Trophoblast cell (in vitro differentiated cells and primary cell): ENCODE results near the gene CD200.

Source experiments
- DNase-seq, 2 donors: peaks; one replicate each; pipeline ENCODE4 v3.0.0-alpha.2; 2016
- H2AFZ ChIP-seq: 2 replicates; pipeline ENCODE4 v1.6.1; 2013; ENCODE audit warnings: low read length, moderate library complexity, mild to moderate bottlenecking; ENCODE audit not compliant: insufficient read depth, poor library complexity
- H2AK5ac ChIP-seq: 2 replicates; pipeline ENCODE4 v1.6.1; 2013; ENCODE audit warnings: mild to moderate bottlenecking, low read length
- H2BK120ac ChIP-seq: 2 replicates; pipeline ENCODE4 v1.6.1; 2013; ENCODE audit warnings: low read length, mild to moderate bottlenecking, moderate library complexity; ENCODE audit not compliant: insufficient read depth, poor library complexity
- H2BK12ac ChIP-seq: 2 replicates; pipeline ENCODE4 v1.6.1; 2013; ENCODE audit warnings: mild to moderate bottlenecking, low read length, moderate library complexity
- H2BK5ac ChIP-seq: 2 replicates; pipeline ENCODE4 v1.6.1; 2013; ENCODE audit warnings: low read length, low read depth, moderate library complexity, mild to moderate bottlenecking; ENCODE audit not compliant: poor library complexity
- H3K14ac ChIP-seq: 2 replicates; pipeline ENCODE4 v1.6.1; 2013; ENCODE audit warnings: mild to moderate bottlenecking, low read length
- H3K18ac ChIP-seq: 2 replicates; pipeline ENCODE4 v1.6.1; 2013; ENCODE audit warnings: mild to moderate bottlenecking, low read length
- H3K23ac ChIP-seq: 2 replicates; pipeline ENCODE4 v1.6.1; 2013; ENCODE audit warnings: low read length
- H3K27ac ChIP-seq: 2 replicates; pipeline ENCODE4 v1.5.1; 2013; ENCODE audit warnings: low read depth, mild to moderate bottlenecking, inconsistent platforms, low read length, moderate library complexity
- H3K27me3 ChIP-seq: 2 replicates; pipeline ENCODE4 v1.6.1; 2013; ENCODE audit warnings: inconsistent platforms, mild to moderate bottlenecking, low read length, moderate library complexity; ENCODE audit not compliant: insufficient read depth
- H3K36me3 ChIP-seq, 2 experiments: 1 replicate in 1 of 2; 2 replicates in 1 of 2; pipeline ENCODE4 v1.6.1; 2013; ENCODE audit warnings: low read length in 2 of 2, mild to moderate bottlenecking in 2 of 2, moderate library complexity in 1 of 2; ENCODE audit not compliant: insufficient read depth in 2 of 2, control insufficient read depth in 1 of 2
- H3K4ac ChIP-seq: 2 replicates; pipeline ENCODE4 v1.6.1; 2013; ENCODE audit warnings: low read depth, mild to moderate bottlenecking, low read length, moderate library complexity
- H3K4me1 ChIP-seq, 2 experiments: 1 replicate in 1 of 2; 2 replicates in 1 of 2; pipeline ENCODE4 v1.6.1; 2013; ENCODE audit warnings: low read length in 2 of 2, mild to moderate bottlenecking in 2 of 2, moderate library complexity in 1 of 2; ENCODE audit not compliant: insufficient read depth in 2 of 2, control insufficient read depth in 1 of 2
- H3K4me2 ChIP-seq: 2 replicates; pipeline ENCODE4 v1.6.1; 2013; ENCODE audit warnings: inconsistent platforms, mild to moderate bottlenecking, low read length, moderate library complexity
- H3K4me3 ChIP-seq: 2 replicates; pipeline ENCODE4 v1.5.1; 2013; ENCODE audit warnings: mild to moderate bottlenecking, low read depth, low read length, inconsistent platforms
- H3K79me1 ChIP-seq: one replicate; pipeline ENCODE4 v1.6.1; 2013; ENCODE audit warnings: low read length
- H3K79me2 ChIP-seq: 2 replicates; pipeline ENCODE4 v1.6.1; 2013; ENCODE audit warnings: low read length, mild to moderate bottlenecking; ENCODE audit not compliant: control insufficient read depth, insufficient read depth, poor library complexity
- H3K9ac ChIP-seq: 2 replicates; pipeline ENCODE4 v1.6.1; 2013; ENCODE audit warnings: mild to moderate bottlenecking, low read length
- H3K9me3 ChIP-seq: 2 replicates; pipeline ENCODE4 v1.6.1; 2013; ENCODE audit warnings: low read depth, mild to moderate bottlenecking, control low read depth, inconsistent platforms, low read length; ENCODE audit not compliant: insufficient read depth
- H4K12ac ChIP-seq: 2 replicates; pipeline ENCODE4 v1.6.1; 2013; ENCODE audit warnings: low read depth, mild to moderate bottlenecking, low read length, moderate library complexity
- H4K8ac ChIP-seq: 2 replicates; pipeline ENCODE4 v1.6.1; 2013; ENCODE audit warnings: low read depth, mild to moderate bottlenecking, low read length, moderate library complexity
- H4K91ac ChIP-seq: one replicate; pipeline ENCODE4 v1.6.1; 2013; ENCODE audit warnings: low read depth, mild to moderate bottlenecking, low read length, moderate library complexity
- WGBS: extraction: QIAGEN DNeasy Blood & Tissue Kit; methylation state at CpG from one replicate; pipeline ENCODE4 v1.1.7; 2013; ENCODE audit warnings: missing lambda C conversion rate; ENCODE audit not compliant: insufficient read length, insufficient coverage; ENCODE audit errors: extremely low coverage; 5-methylcytosine and 5-hydroxymethylcytosine counted together

The CD200 gene

DNA sequence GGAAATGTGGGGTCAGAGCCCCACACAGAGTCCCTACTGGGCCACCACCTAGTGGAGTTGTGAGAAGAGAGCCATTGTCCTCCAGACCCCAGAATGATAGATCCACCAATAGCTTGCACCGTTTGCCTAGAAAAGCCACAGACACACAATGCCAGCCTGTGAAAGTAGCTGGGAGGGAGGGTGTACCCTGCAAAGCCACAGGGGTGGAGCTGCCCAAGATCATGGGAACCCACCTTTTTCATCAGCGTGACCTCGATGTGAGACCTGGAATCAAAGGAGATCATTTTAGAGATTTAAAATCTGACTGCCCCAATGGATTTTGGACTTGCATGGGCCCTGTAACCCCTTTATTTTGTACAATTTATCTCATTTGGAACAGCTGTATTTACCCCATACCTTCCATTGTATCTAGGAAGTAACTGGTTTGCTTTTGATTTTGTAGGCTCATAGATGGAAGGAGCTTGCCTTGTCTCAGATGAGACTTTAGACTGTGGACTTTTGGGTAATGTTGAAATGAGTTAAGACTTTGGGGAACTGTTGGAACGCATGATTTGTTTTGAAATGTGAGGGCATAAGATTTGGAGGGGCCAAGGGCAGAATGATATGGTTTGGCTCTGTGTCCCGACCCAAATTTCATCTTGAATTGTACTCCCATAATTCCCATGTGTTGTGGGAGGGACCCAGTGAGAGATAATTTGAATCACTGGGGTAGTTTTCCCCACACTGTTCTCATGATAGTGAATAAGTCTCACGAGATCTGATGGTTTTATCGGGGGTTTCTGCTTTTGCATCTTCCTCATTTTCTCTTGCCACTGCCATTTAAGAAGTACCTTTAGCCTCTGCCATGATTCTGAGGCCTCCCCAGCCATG, 49.0 kb downstream of the CD200 start:
- no peak overlapping the region for H2BK120ac ChIP-seq
- peaks cover 2 to 6% of the 10 kb centered on the region in 2 experiments for H3K4me1 ChIP-seq
- H4K8ac ChIP-seq: no peak overlapping the region
- no peaks in the 10 kb centered on the region for H3K9me3 ChIP-seq
- no peak overlapping the region for H4K12ac ChIP-seq
- WGBS: no CpG with 5 or more reads among the region's 7 CpGs
- no peak overlapping the region for H2AK5ac ChIP-seq
- H3K4me2 ChIP-seq: no peak overlapping the region
- H2AFZ ChIP-seq: no peak overlapping the region
- H3K79me2 ChIP-seq: peaks cover 2% of the 10 kb centered on the region
- no peak overlapping the region for H2BK5ac ChIP-seq
- no peak for DNase-seq
- H3K14ac ChIP-seq: no peak overlapping the region
- no peak overlapping the region for H4K91ac ChIP-seq
- H3K36me3 ChIP-seq: no peaks in the 10 kb centered on the region
- no peak overlapping the region for H3K18ac ChIP-seq
- H3K4ac ChIP-seq: no peak overlapping the region
- H3K9ac ChIP-seq: no peak overlapping the region
- no peaks in the 10 kb centered on the region for H3K27me3 ChIP-seq
- H3K4me3 ChIP-seq: no peak overlapping the region
- H3K27ac ChIP-seq: no peak overlapping the region
- H3K79me1 ChIP-seq: peaks cover 13% of the 10 kb centered on the region
- no peak overlapping the region for H3K23ac ChIP-seq
- no peak overlapping the region for H2BK12ac ChIP-seq

GRCh38 chr3:112382543-112383160, 49.7 kb downstream of the CD200 start:
- Histone ChIP-seq H3K9me3 (no peaks in the 10 kb centered on the region), H4K8ac (no peak overlapping the region), H3K79me2 (peaks cover 2% of the 10 kb centered on the region), H3K36me3 (no peaks in the 10 kb centered on the region), H3K9ac (no peak overlapping the region), H2AFZ (no peak overlapping the region), H3K4ac (no peak overlapping the region), H3K14ac (no peak overlapping the region), H2BK120ac (no peak overlapping the region), H3K27ac (no peak overlapping the region), H4K12ac (no peak overlapping the region), H2AK5ac (no peak overlapping the region), H3K79me1 (peaks cover 13% of the 10 kb centered on the region), H3K18ac (no peak overlapping the region), H3K27me3 (no peaks in the 10 kb centered on the region), H2BK5ac (no peak overlapping the region), H3K23ac (peak overlapping the region; percentile 89), H3K4me3 (no peak overlapping the region), H2BK12ac (no peak overlapping the region), H3K4me1 (peaks cover 2 to 6% of the 10 kb centered on the region in 2 experiments), H3K4me2 (no peak overlapping the region), H4K91ac (no peak overlapping the region)
- no peak for DNase-seq
- WGBS: no CpG with 5 or more reads among the region's 7 CpGs

DNA sequence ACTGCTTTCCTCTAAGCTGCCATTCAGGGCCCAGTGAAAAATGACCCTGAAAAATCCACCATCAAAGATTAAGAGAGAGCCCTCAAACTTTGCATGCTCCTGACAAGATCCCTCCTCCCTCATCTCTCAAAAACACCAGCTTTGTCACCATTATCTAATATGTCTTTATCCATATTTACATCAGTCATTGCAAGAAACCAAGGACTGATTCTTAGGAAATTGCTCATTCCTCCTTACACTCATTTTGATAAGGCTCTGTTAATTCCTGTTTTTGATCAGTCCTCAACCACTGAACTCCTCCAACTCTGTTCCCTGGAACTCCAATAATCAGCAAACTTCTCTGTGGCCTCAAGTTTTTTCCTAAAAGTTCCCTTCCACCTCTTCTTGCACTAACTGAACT, 51.8 kb downstream of the CD200 start:
- Histone ChIP-seq H3K23ac (no peak overlapping the region), H3K18ac (no peak overlapping the region), H3K36me3 (no peaks in the 10 kb centered on the region), H3K9ac (no peak overlapping the region), H2AFZ (no peak overlapping the region), H3K79me1 (peaks cover 2% of the 10 kb centered on the region), H2BK5ac (no peak overlapping the region), H3K27ac (no peak overlapping the region), H3K14ac (no peak overlapping the region), H3K4me3 (no peak overlapping the region), H3K4me1 (no peaks in the 10 kb centered on the region), H4K91ac (no peak overlapping the region), H2BK12ac (no peak overlapping the region), H3K4ac (no peak overlapping the region), H3K27me3 (no peaks in the 10 kb centered on the region), H2BK120ac (no peak overlapping the region), H4K8ac (no peak overlapping the region), H2AK5ac (no peak overlapping the region), H4K12ac (no peak overlapping the region), H3K79me2 (peaks cover 2% of the 10 kb centered on the region), H3K9me3 (no peaks in the 10 kb centered on the region), H3K4me2 (no peak overlapping the region)
- DNase-seq: no peak

GRCh38 chr3:112388972-112389371, 56.0 kb downstream of the CD200 start:
- Histone ChIP-seq H3K14ac (no peak overlapping the region), H2AFZ (no peak overlapping the region), H3K4me3 (no peak overlapping the region), H3K23ac (no peak overlapping the region), H2AK5ac (no peak overlapping the region), H4K12ac (no peak overlapping the region), H2BK5ac (no peak overlapping the region), H3K9ac (no peak overlapping the region), H3K79me1 (peaks cover 9% of the 10 kb centered on the region), H3K4me2 (no peak overlapping the region), H2BK120ac (no peak overlapping the region), H4K8ac (no peak overlapping the region), H3K4me1 (peaks cover 0 to 6% of the 10 kb centered on the region in 2 experiments), H3K36me3 (no peaks in the 10 kb centered on the region), H3K79me2 (peaks cover 1% of the 10 kb centered on the region), H3K27ac (no peak overlapping the region), H3K9me3 (no peaks in the 10 kb centered on the region), H4K91ac (no peak overlapping the region), H3K18ac (no peak overlapping the region), H3K27me3 (no peaks in the 10 kb centered on the region), H3K4ac (no peak overlapping the region), H2BK12ac (no peak overlapping the region)
- no peak for DNase-seq
